ENCODE measurements around the gene KRTAP5-1.
A peak's percentile ranks its signal among the peaks of the same experiment; 100 is the strongest.

Gene KRTAP5-1

DNA sequence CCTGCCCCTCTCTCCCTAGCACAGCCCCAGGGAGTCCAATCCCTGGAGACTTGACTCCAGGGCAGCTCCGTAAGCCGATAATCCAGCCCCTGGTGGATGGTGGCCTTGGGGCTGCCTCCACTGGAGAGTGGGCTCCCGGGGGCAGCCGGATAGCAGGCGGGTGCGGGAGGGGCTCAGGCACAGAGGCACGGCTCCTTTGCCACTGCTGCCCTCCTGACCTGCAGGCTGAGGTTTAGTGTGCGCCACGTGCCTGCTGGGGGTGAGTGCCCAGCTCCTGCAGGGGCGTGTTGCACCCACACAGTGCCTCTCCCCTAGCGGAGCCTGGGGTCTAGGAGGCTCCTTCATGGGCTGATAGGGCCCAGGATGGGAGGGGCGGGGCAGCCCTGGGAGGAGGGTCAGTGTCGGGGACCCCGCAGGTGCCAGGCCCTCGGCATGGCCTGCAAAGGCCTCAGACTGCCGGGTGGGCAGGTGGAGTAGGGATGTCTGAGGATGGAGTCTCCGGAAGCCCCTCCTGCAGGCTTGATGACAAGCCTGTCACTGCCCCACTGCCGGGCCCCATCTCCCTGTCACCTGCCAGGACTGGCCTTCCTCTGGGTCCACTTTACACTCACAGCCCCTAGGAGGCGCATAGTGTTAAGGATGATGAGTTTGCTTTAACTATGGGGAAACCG is 18.6 kb downstream of the KRTAP5-1 start:
- H3K9me2 ChIP-seq (replicated peaks; ENCODE audit: insufficient read depth, low read length), result no peaks in the 10 kb centered on the region
- H4K20me1 ChIP-seq (ENCODE audit: low read depth, low read length), result no peaks in the 10 kb centered on the region
- TF ChIP-seq, protein P1, sequence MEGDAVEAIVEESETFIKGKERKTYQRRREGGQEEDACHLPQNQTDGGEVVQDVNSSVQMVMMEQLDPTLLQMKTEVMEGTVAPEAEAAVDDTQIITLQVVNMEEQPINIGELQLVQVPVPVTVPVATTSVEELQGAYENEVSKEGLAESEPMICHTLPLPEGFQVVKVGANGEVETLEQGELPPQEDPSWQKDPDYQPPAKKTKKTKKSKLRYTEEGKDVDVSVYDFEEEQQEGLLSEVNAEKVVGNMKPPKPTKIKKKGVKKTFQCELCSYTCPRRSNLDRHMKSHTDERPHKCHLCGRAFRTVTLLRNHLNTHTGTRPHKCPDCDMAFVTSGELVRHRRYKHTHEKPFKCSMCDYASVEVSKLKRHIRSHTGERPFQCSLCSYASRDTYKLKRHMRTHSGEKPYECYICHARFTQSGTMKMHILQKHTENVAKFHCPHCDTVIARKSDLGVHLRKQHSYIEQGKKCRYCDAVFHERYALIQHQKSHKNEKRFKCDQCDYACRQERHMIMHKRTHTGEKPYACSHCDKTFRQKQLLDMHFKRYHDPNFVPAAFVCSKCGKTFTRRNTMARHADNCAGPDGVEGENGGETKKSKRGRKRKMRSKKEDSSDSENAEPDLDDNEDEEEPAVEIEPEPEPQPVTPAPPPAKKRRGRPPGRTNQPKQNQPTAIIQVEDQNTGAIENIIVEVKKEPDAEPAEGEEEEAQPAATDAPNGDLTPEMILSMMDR (IDR thresholded peaks at IDR 0.05; ENCODE audit: insufficient read depth, low read length, poor library complexity, severe bottlenecking), result peak; percentile 77
- TF ChIP-seq EZH2phosphoT487 (conservative IDR thresholded peaks at IDR 0.05; ENCODE audit: low read length), result no peak
- H2AFZ ChIP-seq (ENCODE audit: low read depth, low read length, severe bottlenecking), result no peak overlapping the region
- no peak overlapping the region for H3K27ac ChIP-seq (ENCODE audit: low read depth, low read length)
- H3K4me3 ChIP-seq (ENCODE audit: insufficient read depth, low read length, poor library complexity, severe bottlenecking), result no peak overlapping the region
- no peak overlapping the region for H3K4me2 ChIP-seq (ENCODE audit: low read depth, low read length, poor library complexity, severe bottlenecking)
- H3K79me2 ChIP-seq (ENCODE audit: insufficient read depth, low read length), result no peaks in the 10 kb centered on the region
- no peaks in the 10 kb centered on the region for H3K9me3 ChIP-seq (ENCODE audit: insufficient read depth, low read length)
- no peak overlapping the region for H3K9ac ChIP-seq (ENCODE audit: low read length)
- H3F3A ChIP-seq (ENCODE audit: insufficient read depth), result no peaks in the 10 kb centered on the region
- no peaks in the 10 kb centered on the region for H3K27me3 ChIP-seq (ENCODE audit: low read length)
- H3K36me3 ChIP-seq (ENCODE audit: low read length), result no peaks in the 10 kb centered on the region

DNA sequence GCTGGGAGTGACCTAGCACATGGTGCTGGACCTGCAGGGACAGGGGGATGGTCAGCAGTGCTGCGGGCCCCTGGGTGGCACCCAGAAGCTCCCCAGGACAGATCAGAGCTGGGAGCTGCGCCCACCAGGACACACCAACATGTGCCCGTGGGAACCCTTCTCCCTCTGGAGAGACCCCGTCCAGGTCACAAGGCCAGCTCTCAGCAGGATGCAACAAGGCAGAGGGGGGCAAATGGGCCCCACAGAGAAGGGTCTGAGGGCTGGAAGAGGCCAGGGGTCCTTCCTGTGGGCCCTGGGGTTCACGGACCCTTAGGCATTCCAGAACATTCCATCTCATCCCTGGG is 19.2 kb downstream of the KRTAP5-1 start:
- Histone ChIP-seq H3K4me3 (ENCODE audit: insufficient read depth, low read length, poor library complexity, severe bottlenecking) (no peak overlapping the region), H3F3A (ENCODE audit: insufficient read depth) (no peaks in the 10 kb centered on the region), H3K27ac (ENCODE audit: low read depth, low read length) (no peak overlapping the region), H2AFZ (ENCODE audit: low read depth, low read length, severe bottlenecking) (no peak overlapping the region), H3K27me3 (ENCODE audit: low read length) (no peaks in the 10 kb centered on the region), H3K9ac (ENCODE audit: low read length) (no peak overlapping the region), H4K20me1 (ENCODE audit: low read depth, low read length) (no peaks in the 10 kb centered on the region), H3K4me2 (ENCODE audit: low read depth, low read length, poor library complexity, severe bottlenecking) (no peak overlapping the region), H3K9me2 (replicated peaks; ENCODE audit: insufficient read depth, low read length) (no peaks in the 10 kb centered on the region), H3K9me3 (ENCODE audit: insufficient read depth, low read length) (no peaks in the 10 kb centered on the region), H3K79me2 (ENCODE audit: insufficient read depth, low read length) (no peaks in the 10 kb centered on the region), H3K36me3 (ENCODE audit: low read length) (no peaks in the 10 kb centered on the region)
- TF ChIP-seq EZH2phosphoT487 (conservative IDR thresholded peaks at IDR 0.05; ENCODE audit: low read length), result no peak
- TF ChIP-seq, protein P1 (IDR thresholded peaks at IDR 0.05; ENCODE audit: insufficient read depth, low read length, poor library complexity, severe bottlenecking), result no peak

DNA sequence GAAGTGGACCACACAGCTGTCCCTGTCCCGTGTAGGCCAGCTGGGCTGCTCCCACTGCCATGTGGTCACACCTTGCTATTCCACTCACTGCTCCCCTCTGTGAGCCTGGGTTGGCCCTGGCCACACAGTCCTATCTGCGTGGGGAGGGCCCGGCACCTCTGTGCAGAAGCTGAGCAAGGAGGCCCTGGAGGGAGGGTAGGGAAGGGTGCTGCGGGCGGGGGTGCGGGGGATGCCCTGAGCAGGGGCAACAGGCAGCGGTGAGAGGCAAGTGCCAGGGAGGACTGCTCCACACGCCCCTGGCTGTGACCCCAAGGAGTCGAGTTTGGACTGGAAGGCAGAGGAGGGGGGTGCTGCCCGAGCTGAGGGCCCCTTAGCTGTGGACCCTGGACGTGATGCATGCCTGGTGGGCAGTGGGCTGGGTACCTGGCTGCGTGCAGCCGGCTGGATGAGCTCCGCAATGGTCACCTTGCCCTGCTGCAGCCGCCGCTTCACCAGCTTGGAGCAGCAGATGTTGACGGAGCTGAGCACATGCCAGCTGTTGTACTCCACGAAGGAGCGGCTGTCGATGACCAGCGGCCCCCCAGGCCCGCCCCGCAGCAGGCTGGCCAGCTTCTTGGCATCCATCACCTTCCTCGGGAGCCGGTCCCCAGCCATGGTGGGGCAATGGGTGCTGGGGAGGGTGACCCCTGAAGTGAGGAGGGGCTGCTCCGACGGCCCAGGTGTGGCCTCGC is 19.7 kb downstream of the KRTAP5-1 start:
- Histone ChIP-seq H3K9me3 (ENCODE audit: insufficient read depth, low read length) (no peaks in the 10 kb centered on the region), H3K9me2 (replicated peaks; ENCODE audit: insufficient read depth, low read length) (no peaks in the 10 kb centered on the region)
- TF ChIP-seq EZH2phosphoT487 (conservative IDR thresholded peaks at IDR 0.05; ENCODE audit: low read length), result no peak
- TF ChIP-seq, protein P1 (IDR thresholded peaks at IDR 0.05; ENCODE audit: insufficient read depth, low read length, poor library complexity, severe bottlenecking), result no peak

More for the DNA sequence above, 19.7 kb downstream of the KRTAP5-1 start:
- H3K79me2 ChIP-seq (ENCODE audit: insufficient read depth, low read length), result no peaks in the 10 kb centered on the region
- no peak overlapping the region for H3K27ac ChIP-seq (ENCODE audit: low read depth, low read length)
- no peaks in the 10 kb centered on the region for H4K20me1 ChIP-seq (ENCODE audit: low read depth, low read length)
- no peak overlapping the region for H3K4me2 ChIP-seq (ENCODE audit: low read depth, low read length, poor library complexity, severe bottlenecking)
- H3K36me3 ChIP-seq (ENCODE audit: low read length), result no peaks in the 10 kb centered on the region
- H3F3A ChIP-seq (ENCODE audit: insufficient read depth), result no peaks in the 10 kb centered on the region
- no peak overlapping the region for H2AFZ ChIP-seq (ENCODE audit: low read depth, low read length, severe bottlenecking)
- no peaks in the 10 kb centered on the region for H3K27me3 ChIP-seq (ENCODE audit: low read length)
- H3K9ac ChIP-seq (ENCODE audit: low read length), result no peak overlapping the region
- H3K4me3 ChIP-seq (ENCODE audit: insufficient read depth, low read length, poor library complexity, severe bottlenecking), result no peak overlapping the region
